PC-9 (cell line): ENCODE results near the gene SRPK1.

Source experiments
- EZH2 ChIP-seq: fragments of 200-600 bp; sonication (generic); IDR thresholded peaks from 2 replicates; pipeline ENCODE4 v1.8.0; 2017; ENCODE audit warnings: antibody characterized with exemption, low read depth
- TF ChIP-seq, protein P1 (sequence below): fragments of 200-600 bp; sonication (generic); conservative IDR thresholded peaks from 2 replicates; pipeline ENCODE4 v1.6.1; 2017; ENCODE audit warnings: mixed run types, antibody characterized with exemption, mild to moderate bottlenecking, moderate library complexity

DNA sequence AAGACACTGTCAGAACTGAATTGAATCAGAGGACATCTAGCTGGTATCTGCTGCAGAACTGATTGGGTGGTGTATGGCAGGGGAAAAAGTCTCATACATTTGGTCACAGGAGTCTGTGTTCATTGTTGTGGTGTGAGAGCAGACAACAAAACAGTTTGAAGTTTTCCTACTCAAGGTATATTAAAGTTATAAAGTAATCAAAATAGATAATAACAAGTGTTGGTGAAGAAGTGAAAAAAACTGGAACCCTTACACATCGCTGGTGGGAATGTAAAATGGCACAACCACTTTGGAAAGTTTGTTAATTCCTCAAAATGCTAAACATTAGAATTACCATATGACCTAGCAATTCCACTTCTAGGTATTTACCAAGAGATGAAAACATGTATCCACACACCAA lies 24.7 kb downstream of the SRPK1 start:
- TF ChIP-seq, protein P1, sequence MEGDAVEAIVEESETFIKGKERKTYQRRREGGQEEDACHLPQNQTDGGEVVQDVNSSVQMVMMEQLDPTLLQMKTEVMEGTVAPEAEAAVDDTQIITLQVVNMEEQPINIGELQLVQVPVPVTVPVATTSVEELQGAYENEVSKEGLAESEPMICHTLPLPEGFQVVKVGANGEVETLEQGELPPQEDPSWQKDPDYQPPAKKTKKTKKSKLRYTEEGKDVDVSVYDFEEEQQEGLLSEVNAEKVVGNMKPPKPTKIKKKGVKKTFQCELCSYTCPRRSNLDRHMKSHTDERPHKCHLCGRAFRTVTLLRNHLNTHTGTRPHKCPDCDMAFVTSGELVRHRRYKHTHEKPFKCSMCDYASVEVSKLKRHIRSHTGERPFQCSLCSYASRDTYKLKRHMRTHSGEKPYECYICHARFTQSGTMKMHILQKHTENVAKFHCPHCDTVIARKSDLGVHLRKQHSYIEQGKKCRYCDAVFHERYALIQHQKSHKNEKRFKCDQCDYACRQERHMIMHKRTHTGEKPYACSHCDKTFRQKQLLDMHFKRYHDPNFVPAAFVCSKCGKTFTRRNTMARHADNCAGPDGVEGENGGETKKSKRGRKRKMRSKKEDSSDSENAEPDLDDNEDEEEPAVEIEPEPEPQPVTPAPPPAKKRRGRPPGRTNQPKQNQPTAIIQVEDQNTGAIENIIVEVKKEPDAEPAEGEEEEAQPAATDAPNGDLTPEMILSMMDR: no peak
- no peak for TF ChIP-seq EZH2
